Camera-type eye (tissue), 1 donor: ENCODE data around the gene KLHDC10. TPM values are rescaled to one million over a fixed set of nuclear protein-coding genes. Genes with fewer than 3 reads are reported as not detected.

Experiments
- total RNA-seq: library from RNA; depleted of rRNA; stranded (reverse); fragments of >200 nt; gene quantifications from one replicate; pipeline ENCODE4 v1.2.3, GENCODE V29; 2014

The KLHDC10 gene, protein sequence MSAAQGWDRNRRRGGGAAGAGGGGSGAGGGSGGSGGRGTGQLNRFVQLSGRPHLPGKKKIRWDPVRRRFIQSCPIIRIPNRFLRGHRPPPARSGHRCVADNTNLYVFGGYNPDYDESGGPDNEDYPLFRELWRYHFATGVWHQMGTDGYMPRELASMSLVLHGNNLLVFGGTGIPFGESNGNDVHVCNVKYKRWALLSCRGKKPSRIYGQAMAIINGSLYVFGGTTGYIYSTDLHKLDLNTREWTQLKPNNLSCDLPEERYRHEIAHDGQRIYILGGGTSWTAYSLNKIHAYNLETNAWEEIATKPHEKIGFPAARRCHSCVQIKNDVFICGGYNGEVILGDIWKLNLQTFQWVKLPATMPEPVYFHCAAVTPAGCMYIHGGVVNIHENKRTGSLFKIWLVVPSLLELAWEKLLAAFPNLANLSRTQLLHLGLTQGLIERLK
- total RNA-seq = 50.6 TPM

GRCh38 chr7:130069978-130070860, at the start of gene KLHDC10:
KLHDC10 (plus strand) TSS chr7:130070534; CDS start chr7:130070644, 110 bp downstream.

Other genes with a start within 250 kb of the KLHDC10 start
- gene UBE2H, start 117.6 kb upstream of the KLHDC10 start, total RNA-seq = 111 TPM
- 19.2 TPM for gene ZC3HC1, start 19.2 kb upstream of the KLHDC10 start, total RNA-seq
- 22.0 TPM for gene TMEM209, start 134.9 kb downstream of the KLHDC10 start, total RNA-seq
- not detected for gene SSMEM1, start 137.3 kb downstream of the KLHDC10 start, total RNA-seq
- not detected for gene CPA2, start 196.3 kb downstream of the KLHDC10 start, total RNA-seq
- gene CPA4, start 222.6 kb downstream of the KLHDC10 start, total RNA-seq = 3.6 TPM